Raji (cell line): ENCODE measurements around the gene MSH2.

Experiments used
- POLR2A ChIP-seq: IDR thresholded peaks from 2 replicates; pipeline ENCODE4 v1.6.1; 2011; ENCODE audit warnings: low read depth, low read length, control low read depth; ENCODE audit not compliant: insufficient read depth

MSH2 gene

DNA sequence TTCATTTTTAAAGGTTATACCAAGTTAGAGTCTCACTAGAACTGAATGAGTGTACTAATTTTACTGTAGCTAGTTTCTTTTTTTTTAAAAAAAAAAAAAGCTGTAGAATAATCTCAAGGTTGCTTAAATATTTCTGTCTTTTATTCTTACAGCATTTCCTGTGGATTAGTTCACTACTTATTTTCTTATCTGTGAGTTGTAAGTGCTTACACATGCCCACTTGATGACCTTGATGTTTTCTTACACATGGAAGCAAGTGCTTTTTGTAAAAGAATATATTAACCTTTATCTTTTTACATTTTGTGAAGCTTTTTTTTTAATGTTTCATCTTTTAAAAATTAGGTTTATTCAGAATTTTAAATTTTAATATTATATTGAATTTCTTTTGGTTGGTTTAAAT, 57.8 kb downstream of the MSH2 start:
- TF ChIP-seq POLR2A, result no peak

DNA sequence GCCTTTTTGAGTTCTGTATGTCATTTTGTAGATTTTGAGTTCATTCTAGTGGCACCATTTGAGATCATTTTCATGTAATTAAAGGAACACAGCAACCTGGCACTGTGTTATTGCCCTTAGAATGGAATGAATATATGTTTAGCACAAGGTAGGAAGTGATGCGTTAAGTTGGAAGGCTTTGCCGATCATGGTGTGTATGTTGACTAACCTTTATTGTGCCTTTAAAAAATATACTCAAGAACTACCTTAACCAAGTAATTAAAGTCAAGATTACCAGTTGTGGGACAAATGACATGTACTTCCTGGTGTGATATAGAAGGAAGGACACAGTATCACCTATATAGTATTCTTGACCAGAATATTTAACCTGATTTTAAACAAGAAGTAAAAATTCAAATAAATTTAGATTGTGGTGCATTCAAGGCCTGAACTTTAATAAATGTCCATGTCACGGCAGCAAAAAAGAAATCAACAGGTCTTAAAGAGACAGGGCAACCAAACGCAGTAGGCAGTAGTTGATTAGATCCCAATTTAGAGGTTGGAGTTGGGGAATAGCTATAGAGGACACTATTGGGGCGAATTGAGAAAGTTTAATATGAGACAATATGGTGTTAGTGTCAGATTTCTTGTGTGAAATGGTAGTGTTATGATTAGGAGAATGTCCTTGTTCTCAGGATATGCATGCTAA, 68.6 kb downstream of the MSH2 start:
- no peak for TF ChIP-seq POLR2A

DNA sequence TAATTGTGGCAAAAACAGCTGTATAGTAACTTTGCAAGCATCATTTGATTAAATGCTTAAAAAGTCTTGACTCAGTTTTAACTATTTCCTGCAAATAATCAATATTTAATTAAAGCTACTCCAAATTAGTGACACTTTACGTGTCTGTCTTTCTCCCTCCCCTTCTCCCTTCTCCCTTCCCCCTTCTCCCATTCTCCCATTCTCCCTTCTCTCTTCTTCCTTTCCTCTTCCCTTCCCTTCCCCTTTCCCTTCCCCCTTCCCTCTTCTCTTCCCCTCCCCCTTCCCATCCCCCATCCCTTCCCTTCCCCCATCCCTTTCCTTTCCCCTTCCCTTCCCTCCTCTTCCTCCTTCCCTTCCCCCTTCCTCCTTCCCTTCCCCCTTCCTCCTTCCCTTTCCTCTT, 76.9 kb downstream of the MSH2 start:
- TF ChIP-seq POLR2A, result no peak

DNA sequence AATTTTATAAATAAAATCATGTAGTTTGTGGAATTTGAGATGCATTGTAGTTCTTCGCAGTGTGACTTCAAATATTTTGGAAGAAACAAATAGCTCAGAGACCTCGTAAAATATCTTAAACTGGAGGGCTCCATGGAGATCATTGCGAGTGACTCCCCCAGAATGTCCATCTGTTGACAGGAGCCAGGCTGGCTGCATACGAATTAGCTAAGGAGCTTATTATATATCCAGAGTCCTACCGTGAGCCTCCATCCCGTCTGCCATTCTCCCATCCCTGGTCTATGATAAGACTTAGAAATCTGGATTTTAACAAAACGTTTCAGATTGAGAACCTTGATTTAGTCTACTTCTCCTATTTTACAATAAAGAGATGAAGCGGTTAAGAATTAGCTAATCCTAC, 80.2 kb downstream of the MSH2 start:
- TF ChIP-seq POLR2A, result no peak

DNA sequence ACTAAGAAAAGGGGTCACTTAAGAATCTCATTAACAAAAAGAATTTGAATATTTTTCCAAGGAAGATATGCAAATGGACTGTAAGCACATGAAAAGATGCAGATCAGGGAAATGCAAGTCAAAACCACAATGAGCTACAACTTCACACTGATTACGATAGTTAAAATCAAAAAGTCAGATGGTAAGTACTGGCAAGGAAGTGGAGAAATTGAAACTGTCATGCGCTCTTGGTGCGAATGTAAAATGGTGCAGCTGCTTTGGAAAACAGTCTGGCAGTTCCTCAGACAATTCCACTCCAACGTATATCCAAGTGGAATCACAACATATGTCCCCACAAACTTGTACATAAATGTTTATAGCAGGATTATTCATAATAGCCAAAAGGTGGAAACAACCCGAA, 81.4 kb downstream of the MSH2 start:
- no peak for TF ChIP-seq POLR2A

DNA sequence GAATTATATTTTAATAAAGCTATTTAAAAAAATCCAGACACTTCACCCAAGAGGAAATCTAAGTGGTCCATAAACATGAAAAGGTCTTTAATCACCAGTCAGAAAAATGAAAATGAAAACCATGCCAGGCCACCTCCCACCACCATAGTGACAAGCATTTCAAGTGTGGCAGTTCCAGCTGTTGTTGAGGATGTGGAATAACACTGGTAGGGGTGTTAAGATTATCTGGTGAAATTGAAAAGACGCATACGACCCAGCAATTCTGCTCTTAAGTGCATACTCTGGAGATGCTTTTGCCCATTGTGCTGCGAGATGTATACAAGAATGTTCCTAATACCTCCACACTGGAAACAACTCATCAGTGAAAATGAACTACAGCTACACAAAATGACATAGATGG, 82.2 kb downstream of the MSH2 start:
- no peak for TF ChIP-seq POLR2A

DNA sequence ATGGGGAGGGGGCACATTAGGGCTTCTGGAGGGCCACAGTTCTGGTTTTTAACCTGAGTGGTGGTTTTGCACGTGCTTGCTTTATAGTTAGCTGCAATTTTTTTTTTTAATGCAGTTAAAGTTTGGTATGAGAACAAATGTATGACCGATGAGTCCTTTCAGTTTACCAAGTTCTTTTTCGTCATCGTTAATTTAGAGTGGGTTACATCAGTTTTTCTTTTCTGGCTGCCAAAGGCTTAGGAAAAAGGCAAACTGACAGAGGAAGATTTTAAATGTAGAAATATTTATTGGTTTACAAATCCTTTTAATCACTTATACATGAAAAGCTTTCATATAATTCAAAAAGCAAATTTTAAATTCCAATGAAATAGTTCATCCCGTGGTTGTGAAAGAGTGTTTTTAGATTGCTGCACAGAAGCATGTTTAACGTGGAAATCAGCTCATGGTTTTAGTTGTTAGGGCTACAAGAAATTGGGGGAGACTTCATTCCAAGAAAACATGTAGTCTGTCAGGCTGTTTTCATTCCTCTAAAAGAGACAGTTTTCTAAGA, 82.9 kb downstream of the MSH2 start:
- no peak for TF ChIP-seq POLR2A

DNA sequence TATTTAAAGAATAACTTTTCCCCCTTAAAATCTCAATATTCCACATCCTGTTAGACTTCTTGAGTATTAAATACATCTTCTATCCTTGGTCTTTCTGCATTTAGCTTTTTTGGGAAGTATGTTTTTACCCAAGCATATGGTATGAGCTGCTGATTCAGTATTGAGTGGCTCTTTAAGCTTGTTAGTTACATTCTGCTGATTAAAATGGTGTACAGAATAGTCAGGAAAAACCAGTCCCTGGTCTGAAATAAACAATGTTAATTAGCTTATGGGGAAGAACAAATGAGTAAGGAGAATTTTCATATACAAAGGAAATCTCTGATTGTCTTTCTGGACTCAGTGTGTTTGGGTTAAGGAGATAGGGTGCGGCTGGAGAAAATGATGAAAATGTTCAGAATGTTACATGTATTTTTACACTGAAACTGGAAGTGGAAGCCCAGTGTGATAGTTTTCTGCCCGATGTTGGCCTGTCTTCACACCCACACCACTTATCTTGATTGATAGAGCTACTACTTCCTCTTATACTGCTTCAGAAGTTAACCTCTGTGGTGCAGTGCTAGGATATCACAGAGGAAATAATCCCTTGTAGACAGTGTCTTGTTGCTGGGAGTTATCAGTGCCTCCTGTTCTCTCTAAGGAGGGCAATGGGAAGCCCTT, 84.0 kb downstream of the MSH2 start:
- no peak for TF ChIP-seq POLR2A

DNA sequence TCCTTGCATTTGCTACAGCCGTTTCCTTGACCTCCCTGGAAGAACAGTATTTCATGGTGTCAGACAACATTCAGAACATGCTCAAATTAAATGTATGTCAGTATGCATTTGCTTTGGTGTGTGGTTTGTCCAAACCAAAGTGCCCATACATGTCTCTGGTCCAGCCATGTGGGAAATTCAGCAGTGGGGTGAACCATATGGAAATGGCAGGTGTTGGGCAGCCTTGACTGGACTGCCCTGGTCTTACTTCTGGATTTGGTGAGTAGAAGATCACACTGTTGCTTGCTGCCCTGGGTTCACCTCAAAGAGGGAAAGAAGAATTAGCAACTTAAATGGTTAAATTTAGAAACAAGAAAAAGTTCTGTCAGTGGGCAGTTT, 84.5 kb downstream of the MSH2 start:
- TF ChIP-seq POLR2A, result no peak

DNA sequence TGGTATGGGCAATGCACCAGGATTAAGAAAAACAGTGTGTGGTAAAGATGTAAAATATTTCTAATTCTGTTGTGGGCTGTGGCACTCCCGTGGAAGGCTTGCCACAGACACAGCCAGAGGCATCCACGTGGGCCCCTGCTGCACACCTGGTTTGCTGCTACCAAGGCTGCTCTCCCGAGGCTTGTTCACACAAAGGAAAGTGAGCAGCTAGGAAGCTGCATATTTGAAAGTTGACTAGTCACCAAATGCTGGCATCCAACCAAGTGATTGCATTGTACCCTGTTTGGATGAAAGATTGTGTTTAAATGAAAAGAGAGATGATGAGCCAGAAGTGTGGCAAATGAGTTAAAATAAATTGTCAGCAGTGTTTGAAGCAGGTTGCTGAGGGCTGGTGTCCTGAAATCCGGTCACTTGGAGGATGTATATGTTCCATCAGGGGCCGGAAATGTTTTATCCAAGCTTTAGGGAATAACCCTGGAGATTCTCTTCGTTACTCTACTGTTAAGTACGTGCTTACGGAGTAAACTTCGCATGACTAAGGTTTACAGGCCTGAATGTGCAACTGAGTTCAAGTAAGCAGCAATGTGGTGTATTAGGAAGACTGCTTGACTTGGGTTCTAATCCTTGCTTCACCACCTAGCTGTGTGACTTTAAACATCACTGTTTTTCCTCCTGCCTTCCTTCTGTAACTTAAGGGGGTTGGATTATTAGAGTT, 86.1 kb downstream of the MSH2 start:
- TF ChIP-seq POLR2A, result no peak

DNA sequence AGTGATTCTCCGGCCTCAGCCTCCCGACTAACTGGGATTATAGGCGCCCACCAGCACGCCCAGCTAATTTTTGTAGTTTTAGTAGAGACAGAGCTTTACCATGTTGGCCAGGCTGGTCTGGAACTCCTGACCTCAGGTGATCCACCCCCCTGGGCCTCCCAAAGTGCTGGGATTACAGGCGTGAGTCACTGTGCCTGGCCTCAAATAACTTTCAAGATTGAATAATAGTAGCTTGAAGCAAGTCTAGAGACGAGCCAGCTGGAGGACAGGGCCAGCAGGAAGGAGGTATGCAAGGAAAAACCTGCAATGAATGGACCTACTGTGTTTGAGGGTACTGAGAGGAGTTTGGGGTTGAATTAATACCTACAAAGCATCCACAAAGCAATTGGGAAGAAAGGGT, 87.5 kb downstream of the MSH2 start:
- TF ChIP-seq POLR2A, result no peak

DNA sequence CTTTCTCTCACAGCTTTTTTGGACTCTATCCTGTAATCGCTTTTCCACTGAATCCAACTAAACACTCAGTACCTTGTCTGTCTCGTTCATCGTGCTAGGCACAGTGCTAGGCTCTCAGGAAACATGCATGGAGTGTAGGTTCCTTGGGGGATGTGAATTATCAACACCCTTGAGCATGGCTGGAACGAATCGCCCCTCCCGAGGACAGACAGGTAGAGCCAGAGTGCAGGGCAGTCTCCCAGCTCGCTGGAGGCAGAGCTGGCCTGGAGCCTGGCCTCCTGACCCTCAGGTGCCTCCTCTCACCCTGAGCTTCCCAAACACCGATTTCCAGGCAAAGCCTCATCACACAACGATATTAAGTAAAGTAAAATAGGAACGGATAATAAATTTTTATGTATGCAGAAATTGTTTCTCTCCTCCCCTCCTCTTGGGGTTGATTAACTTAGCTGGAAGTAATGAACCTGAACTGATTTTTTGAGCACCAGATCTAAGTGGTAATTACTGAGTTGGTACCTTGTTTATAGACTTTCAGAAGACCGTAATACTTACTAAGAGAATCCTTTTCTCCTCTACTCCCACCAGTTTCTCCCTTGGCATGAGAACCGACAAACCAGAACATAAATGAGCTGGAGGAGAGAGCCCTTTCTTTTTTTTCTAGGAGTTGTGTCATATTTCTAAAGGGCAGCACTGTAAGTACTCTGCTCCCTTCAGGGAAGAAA, 90.5 kb downstream of the MSH2 start:
- TF ChIP-seq POLR2A, result no peak

DNA sequence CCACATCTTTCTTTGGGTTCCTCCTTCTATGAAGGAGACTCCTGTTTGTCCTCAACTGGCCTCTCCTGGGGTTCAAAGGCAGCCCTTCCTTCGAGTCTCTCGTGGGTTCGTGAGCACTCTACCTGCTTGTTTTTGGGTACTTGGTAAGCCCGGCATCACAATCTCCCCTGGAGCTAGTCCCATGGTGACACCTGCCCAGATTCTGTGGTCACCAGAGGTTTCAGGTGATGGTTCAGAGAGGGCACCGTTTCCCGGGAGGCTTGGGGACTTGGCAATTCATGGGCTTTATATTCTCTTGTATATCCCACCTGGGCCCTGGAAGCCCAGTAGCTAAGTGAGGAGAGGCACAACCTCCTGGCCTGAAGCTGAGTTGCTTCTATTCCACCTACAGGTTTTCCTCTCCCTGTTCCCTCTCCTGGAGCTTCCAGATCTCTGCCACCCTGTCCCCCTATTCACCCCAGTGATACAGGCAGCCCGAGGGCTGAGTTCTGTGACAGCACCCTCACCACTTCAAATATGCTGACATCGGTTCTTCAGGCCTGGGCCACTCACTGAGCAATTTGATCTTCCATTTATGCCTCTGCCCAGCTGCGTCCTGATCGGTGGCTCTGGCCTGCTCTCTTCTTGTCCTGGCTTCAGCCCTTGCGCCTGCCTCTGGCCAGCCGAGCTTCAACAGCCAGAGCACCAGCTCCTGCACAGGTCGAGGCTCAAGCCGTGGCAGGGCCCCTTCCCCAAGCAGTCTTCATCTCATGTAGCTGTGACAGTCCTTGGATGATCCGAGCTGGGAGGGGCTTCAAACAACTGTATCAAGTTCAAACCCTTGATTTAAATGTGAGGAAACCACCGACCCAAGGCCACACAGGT, 91.5 kb downstream of the MSH2 start:
- no peak for TF ChIP-seq POLR2A

DNA sequence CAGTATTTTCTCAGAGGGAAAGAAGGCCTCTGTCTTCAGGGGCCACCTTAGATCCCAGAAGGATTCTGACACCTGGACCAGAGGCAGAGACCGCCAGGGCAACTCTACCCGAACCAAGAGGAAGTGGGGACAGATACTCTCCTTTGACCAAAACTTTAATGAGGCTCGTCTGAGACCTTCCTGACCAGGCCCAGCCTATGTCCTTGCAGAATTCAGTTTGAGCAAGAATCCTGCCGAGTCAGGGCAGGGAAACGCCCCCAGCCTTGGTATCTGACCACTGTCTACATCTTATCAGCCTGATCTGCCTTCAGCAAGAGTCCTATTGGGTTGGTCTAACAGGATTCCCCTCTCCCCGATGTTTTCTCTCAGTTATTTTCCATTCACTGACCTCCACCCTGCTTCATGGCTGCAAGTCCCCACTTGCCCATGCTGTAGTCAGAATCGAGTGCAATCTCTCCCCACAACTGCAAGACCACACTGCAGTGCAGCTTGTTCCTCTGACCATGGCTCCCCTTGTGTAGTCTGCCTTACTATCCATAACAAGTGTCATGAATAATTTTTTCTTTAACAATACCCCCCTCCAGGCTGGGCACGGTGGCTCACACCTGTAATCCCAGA, 95.0 kb downstream of the MSH2 start:
- TF ChIP-seq POLR2A, result no peak
